ENCODE results near the gene EBF3. TPM values are rescaled to one million over a fixed set of nuclear protein-coding genes. Genes with fewer than 3 reads are reported as not detected.

Gene EBF3
- total RNA-seq, 4 donors from 2014 or later: 1.5 to 4.1 (median 1.9) TPM; not detected in 1

GRCh38 chr10:129959544-129960480 is 4.3 kb downstream of the EBF3 start:
- Histone ChIP-seq H3K4me3 (no peak overlapping the region), H3K27ac (no peak overlapping the region), H3K36me3 (no peaks in the 10 kb centered on the region), H3K27me3 (peaks cover 0 to 66% of the 10 kb centered on the region in 2 donors), H3K4me1 (peaks cover 0 to 32% (median 0%) of the 10 kb centered on the region in 4 donors), H3K9me3 (peaks cover 0 to 2% (median 0%) of the 10 kb centered on the region in 4 donors)
- no peak for DNase-seq
- no peak for TF ChIP-seq CTCF (IDR thresholded peaks at IDR 0.05)
- TF ChIP-seq POLR2A (IDR thresholded peaks at IDR 0.05): no peak

GRCh38 chr10:129958629-129959543 is 5.2 kb downstream of the EBF3 start:
- Histone ChIP-seq H3K4me3 (peak overlapping the region in 3 of 4 donors; percentile 9 to 24 (median 24)), H3K36me3 (no peaks in the 10 kb centered on the region), H3K9me3 (no peaks in the 10 kb centered on the region), H3K4me1 (peaks cover 0 to 26% (median 0%) of the 10 kb centered on the region in 4 donors), H3K27ac (no peak overlapping the region), H3K27me3 (peaks cover 0 to 62% of the 10 kb centered on the region in 2 donors)
- TF ChIP-seq CTCF (IDR thresholded peaks at IDR 0.05) (no peak), POLR2A (IDR thresholded peaks at IDR 0.05) (no peak)
- no peak for DNase-seq

DNA sequence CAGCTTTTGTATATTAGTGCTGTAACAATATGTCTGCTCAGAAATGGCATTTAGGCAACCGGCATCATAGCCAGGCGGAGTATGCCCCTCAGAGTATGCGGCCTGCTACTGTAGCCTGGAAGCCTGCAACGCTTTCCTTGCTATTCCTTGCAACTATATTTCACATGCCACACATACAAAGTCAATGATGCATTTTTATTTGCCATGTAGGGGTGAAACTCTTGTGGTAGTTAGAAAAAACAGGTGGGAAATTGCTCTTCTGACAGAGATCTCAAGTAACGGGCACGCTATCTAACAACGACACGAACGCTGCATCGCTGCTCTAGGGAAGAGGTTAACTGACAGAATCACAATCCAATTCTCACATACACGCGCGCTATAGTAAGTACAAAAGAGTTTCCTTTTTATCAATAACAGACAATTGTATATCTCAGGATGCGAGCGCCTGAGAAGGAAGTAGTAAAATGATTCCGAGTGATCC is 5.9 kb downstream of the EBF3 start:
- no peak for DNase-seq
- H3K9me3 ChIP-seq: no peaks in the 10 kb centered on the region
- no peaks in the 10 kb centered on the region for H3K36me3 ChIP-seq
- H3K27ac ChIP-seq: no peak overlapping the region
- peaks cover 0 to 57% of the 10 kb centered on the region in 2 donors for H3K27me3 ChIP-seq
- TF ChIP-seq POLR2A (IDR thresholded peaks at IDR 0.05) (no peak), CTCF (IDR thresholded peaks at IDR 0.05) (no peak)
- peak overlapping the region in 1 of 4 donors; percentile 24 for H3K4me3 ChIP-seq
- peaks cover 0 to 21% (median 0%) of the 10 kb centered on the region in 4 donors for H3K4me1 ChIP-seq

GRCh38 chr10:129956876-129957673 is 7.0 kb downstream of the EBF3 start:
- no peak for DNase-seq
- Histone ChIP-seq H3K4me3 (no peak overlapping the region), H3K27me3 (peaks cover 0 to 49% of the 10 kb centered on the region in 2 donors), H3K9me3 (no peaks in the 10 kb centered on the region), H3K27ac (no peak overlapping the region), H3K4me1 (peaks cover 0 to 15% (median 0%) of the 10 kb centered on the region in 4 donors), H3K36me3 (no peaks in the 10 kb centered on the region)
- TF ChIP-seq POLR2A (IDR thresholded peaks at IDR 0.05): no peak
- TF ChIP-seq CTCF (IDR thresholded peaks at IDR 0.05): no peak

DNA sequence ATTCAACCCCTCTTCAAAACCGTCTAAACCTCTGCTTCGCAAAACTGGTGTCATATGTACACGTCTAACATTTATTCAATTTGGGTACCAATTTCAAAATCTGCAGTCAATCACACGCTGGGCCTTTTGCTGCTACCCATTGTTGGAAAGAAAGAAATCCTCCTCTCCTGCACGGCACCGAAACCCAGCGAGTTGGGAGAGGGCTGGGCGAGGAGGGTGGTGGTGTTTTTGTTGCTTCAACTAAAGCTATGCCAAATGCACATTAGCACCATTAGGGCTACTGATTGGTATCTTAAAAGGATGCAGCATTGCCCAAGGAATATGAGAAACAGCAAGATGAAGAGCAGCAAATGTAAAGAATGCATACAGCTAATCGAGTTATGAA is 7.8 kb downstream of the EBF3 start:
- peaks cover 0 to 15% (median 0%) of the 10 kb centered on the region in 4 donors for H3K4me1 ChIP-seq
- no peak overlapping the region for H3K27ac ChIP-seq
- no peaks in the 10 kb centered on the region for H3K36me3 ChIP-seq
- no peak overlapping the region for H3K4me3 ChIP-seq
- peaks cover 0 to 41% of the 10 kb centered on the region in 2 donors for H3K27me3 ChIP-seq
- H3K9me3 ChIP-seq: no peaks in the 10 kb centered on the region
- DNase-seq: no peak
- TF ChIP-seq CTCF (IDR thresholded peaks at IDR 0.05) (no peak), POLR2A (IDR thresholded peaks at IDR 0.05) (no peak)

Measured in Peyer's patch (tissue), 4 donors.